K562 (cell line): ENCODE data around the gene FEV. TPM values are rescaled to one million over a fixed set of nuclear protein-coding genes. Genes with fewer than 3 reads are reported as not detected.

Source experiments
- ATAC-seq: fragments of 200-7000 bp; cut with Tn5 transposase; 3 replicates; pipeline ENCODE4 v1.9.1; 2020; ENCODE audit warnings: moderate library complexity
- BruUV-seq: library from RNA; stranded (reverse); fragments of 400-500 nt; replicated peaks from 2 replicates; lab custom pipeline; 2021; lab: Mats Ljungman, UMichigan
- CTCF ChIA-PET: fragments of 300-600 bp; formaldehyde crosslinking; extraction: SDS; loops from one replicate; lab custom pipeline; 2021; ENCODE audit warnings: low intra/inter-chr PET ratio; lab: Yijun Ruan, JAX
- POLR2A ChIA-PET: fragments of 300-600, 350-650 bp; sonication (Branson Sonifier 250); formaldehyde crosslinking; extraction: SDS; loops from one replicate; lab custom pipeline; 2021; ENCODE audit warnings: antibody characterized with exemption, inconsistent platforms; lab: Yijun Ruan, JAX
- DNase-seq, 4 experiments: peaks; one replicate each; pipeline versions ENCODE4 v3.0.0 to v3.0.0-alpha.2; 2011 to 2018; ENCODE audit warnings: low spot score in 3 of 4, mixed read lengths in 3 of 4; ENCODE audit errors: extremely low read depth in 1 of 4
- FAIRE-seq: peaks from 2 replicates; lab custom pipeline; 2011; peaks lifted over from hg19 to GRCh38; lab: Jason Lieb, UNC
- H2AFZ ChIP-seq: 2 replicates; pipeline ENCODE4 v1.6.0; 2011; ENCODE audit warnings: low read depth, low read length, control low read depth, inconsistent platforms
- H3K27ac ChIP-seq: fragments of 200-600 bp; 3 replicates; pipeline ENCODE4 v1.8.0; 2011; ENCODE audit warnings: low read depth, mild to moderate bottlenecking, control low read depth, inconsistent platforms, low read length, moderate library complexity, mixed read lengths; ENCODE audit errors: extremely low read depth
- H3K27me3 ChIP-seq, 2 experiments: fragments of 300-600 bp in 1 of 2; 2 replicates in 1 of 2; 3 replicates in 1 of 2; pipeline versions ENCODE4 v1.6.0 to v1.8.0; 2011; ENCODE audit warnings: inconsistent platforms in 2 of 2, low read length in 2 of 2, mild to moderate bottlenecking in 1 of 2, mixed read lengths in 1 of 2, moderate library complexity in 1 of 2; ENCODE audit not compliant: control insufficient read depth in 2 of 2, insufficient read depth in 2 of 2
- H3K36me3 ChIP-seq: fragments of 300-600 bp; 3 replicates; pipeline ENCODE4 v1.8.0; 2011; ENCODE audit warnings: mild to moderate bottlenecking, low read length, inconsistent platforms; ENCODE audit not compliant: control insufficient read depth, insufficient read depth
- H3K4me1 ChIP-seq, 2 experiments: fragments of 200-600 bp in 1 of 2; replicated peaks in 1 of 2; 2 replicates in 1 of 2; 3 replicates in 1 of 2; pipeline versions ENCODE4 v1.5.1 to v1.8.0; 2011; ENCODE audit warnings: inconsistent platforms in 2 of 2, low read length in 2 of 2, mild to moderate bottlenecking in 1 of 2, mixed read lengths in 1 of 2, moderate library complexity in 1 of 2; ENCODE audit not compliant: control insufficient read depth in 2 of 2, insufficient read depth in 2 of 2
- H3K4me2 ChIP-seq: 2 replicates; pipeline ENCODE4 v1.6.1; 2011; ENCODE audit warnings: low read length, control low read depth, inconsistent platforms, mixed read lengths; ENCODE audit not compliant: insufficient read depth
- H3K4me3 ChIP-seq: fragments of 200-600 bp; sonication (generic), shearing (Covaris generic); 2 replicates; pipeline ENCODE4 v1.5.1; 2016; ENCODE audit warnings: control low read depth, inconsistent platforms
- H3K79me2 ChIP-seq: fragments of 200-600 bp; 3 replicates; pipeline ENCODE4 v1.8.0; 2011; ENCODE audit warnings: low read length, inconsistent platforms; ENCODE audit not compliant: control insufficient read depth, insufficient read depth
- H3K9ac ChIP-seq, 2 experiments: 2 replicates each; pipeline versions ENCODE4 v1.6.0 to v1.6.1; 2011; ENCODE audit warnings: low read depth in 2 of 2, low read length in 2 of 2, control low read depth in 1 of 2, inconsistent platforms in 1 of 2, mild to moderate bottlenecking in 1 of 2, mixed read lengths in 1 of 2; ENCODE audit not compliant: insufficient read depth in 1 of 2
- H3K9me1 ChIP-seq: one replicate; pipeline ENCODE4 v1.6.0; 2011; ENCODE audit warnings: inconsistent platforms, mild to moderate bottlenecking, low read length, moderate library complexity; ENCODE audit not compliant: control insufficient read depth, insufficient read depth
- H3K9me3 ChIP-seq: replicated peaks from 2 replicates; pipeline ENCODE4 v1.5.1; 2011; ENCODE audit warnings: low read depth, low read length, inconsistent platforms; ENCODE audit not compliant: control insufficient read depth, insufficient read depth
- H4K20me1 ChIP-seq: replicated peaks from 2 replicates; pipeline ENCODE4 v1.6.1; 2011; ENCODE audit warnings: low read length, inconsistent platforms, mixed read lengths; ENCODE audit not compliant: control insufficient read depth, insufficient read depth
- CHAMP1 ChIP-seq: fragments of 450-650 bp; IDR thresholded peaks from 2 replicates; pipeline ENCODE4 v1.6.1; 2016; ENCODE audit warnings: mild to moderate bottlenecking
- HINFP ChIP-seq: fragments of 450-650 bp; conservative IDR thresholded peaks from 2 replicates; pipeline ENCODE4 v1.6.1; 2016; ENCODE audit warnings: missing genetic modification characterization, low read depth, mild to moderate bottlenecking, control low read depth, missing compliant biosample characterization
- KDM1A ChIP-seq, 2 experiments: fragments of 450-650 bp; IDR thresholded peaks; 2 replicates each; pipeline ENCODE4 v1.6.1; 2016; ENCODE audit warnings: mild to moderate bottlenecking in 2 of 2
- KDM2B ChIP-seq: fragments of 250-450 bp; sonication (Bioruptor Pico); IDR thresholded peaks from 2 replicates; pipeline ENCODE4 v1.8.0; 2021; ENCODE audit warnings: mild to moderate bottlenecking, moderate library complexity
- NR4A1 ChIP-seq, 2 experiments: fragments of 250-450 bp in 1 of 2; fragments of 450-650 bp in 1 of 2; sonication (Bioruptor Pico) in 1 of 2; IDR thresholded peaks; 2 replicates each; pipeline versions ENCODE4 v1.4.0 to v1.6.1; 2016 to 2020; ENCODE audit warnings: mild to moderate bottlenecking in 2 of 2, missing compliant biosample characterization in 1 of 2, missing genetic modification characterization in 1 of 2, moderate library complexity in 1 of 2
- POLR2H ChIP-seq: IDR thresholded peaks from 2 replicates; pipeline ENCODE4 v1.6.1; 2016; ENCODE audit warnings: missing genetic modification characterization, low read depth, mild to moderate bottlenecking, control low read depth, missing compliant biosample characterization, moderate library complexity
- ZNF324 ChIP-seq: fragments of 250-450 bp; sonication (Bioruptor Pico); IDR thresholded peaks from 2 replicates; pipeline ENCODE4 v1.4.0; 2020; ENCODE audit warnings: mild to moderate bottlenecking
- WGBS: fragments of 100-300 bp; shearing (Covaris generic); methylation state at CpG from one replicate; pipeline ENCODE4 v1.1.6; 2016; ENCODE audit warnings: low coverage, mixed read lengths; ENCODE audit not compliant: insufficient coverage; ENCODE audit errors: missing lambda C conversion rate; 5-methylcytosine and 5-hydroxymethylcytosine counted together
- in situ Hi-C: fragments of 300-500 bp; cut with MboI; formaldehyde crosslinking; loops from 4 replicates; pipeline ENCODE4 v1.15.0; 2018; ENCODE audit warnings: inconsistent platforms, mixed read lengths
- intact Hi-C: fragments of 100-400 bp; cut with micrococcal nuclease; formaldehyde crosslinking; loops from 2 replicates; pipeline ENCODE4 v1.14.2; 2022
- polyA plus RNA-seq, 8 experiments: library from polyadenylated mRNA; depleted of rRNA in 4 of 8; stranded (reverse) in 5 of 8; unstranded in 3 of 8; fragments of >200 nt; fragmentation: Nextera tagmentation in 2 of 8; fragmentation: Illumina TruSeq in 1 of 8; extraction: Ambion mirVana in 2 of 8; extraction: Trizol in 1 of 8; gene quantifications; 2 replicates each; pipeline versions ENCODE4 v1.2.1 to v1.2.3, GENCODE V29; 2011 to 2014; ENCODE audit warnings: inconsistent platforms in 1 of 8, missing spikeins in 1 of 8
- total RNA-seq, 7 experiments: library from RNA; depleted of rRNA in 6 of 7; stranded (reverse); fragments of >200 nt in 6 of 7; fragmentation: Illumina TruSeq in 2 of 7; extraction: Trizol in 2 of 7; gene quantifications; 2 replicates each; pipeline versions ENCODE4 v1.2.1 to v1.2.3, GENCODE V29; 2011 to 2021; ENCODE audit warnings: low replicate concordance in 1 of 7
- TF ChIP-seq, protein P1 (sequence below): fragments of 450-650 bp; formaldehyde crosslinking; IDR thresholded peaks from 2 replicates; pipeline ENCODE4 v1.4.0; 2020; ENCODE audit warnings: mild to moderate bottlenecking, moderate library complexity

Gene FEV
- total and polyA plus RNA-seq, 9 of the 15 experiments (the other 6 are each of a cell fraction or from before 2014, with no cell fraction given), result 0.08 to 1.6 (median 0.62) TPM; not detected in 1

DNA sequence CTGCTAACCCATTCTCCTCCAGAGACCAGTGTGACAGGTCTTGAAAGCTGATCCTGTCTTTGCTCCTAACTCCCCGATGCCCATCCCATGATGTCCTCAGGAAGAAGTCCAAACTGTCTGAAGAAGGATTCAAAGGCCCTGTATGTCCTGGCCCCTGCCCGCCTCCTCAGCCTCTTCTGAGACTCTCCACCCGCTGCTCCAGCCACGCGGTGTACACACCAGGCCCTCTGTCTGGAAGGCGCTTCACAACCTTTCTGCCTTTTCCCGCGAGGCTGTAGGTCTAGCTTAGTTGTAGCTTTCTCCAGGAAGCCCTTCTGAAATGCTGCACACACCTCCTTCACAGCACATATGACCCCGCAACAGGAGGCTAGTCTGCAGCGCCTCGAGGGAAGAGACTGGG, 31.7 kb upstream of the FEV start:
- Histone ChIP-seq H3K4me2 (no peak overlapping the region), H2AFZ (no peak overlapping the region), H3K9me1 (peaks cover 2% of the 10 kb centered on the region), H3K27ac (no peak overlapping the region), H3K36me3 (no peaks in the 10 kb centered on the region), H3K9me3 (no peaks in the 10 kb centered on the region), H3K79me2 (no peaks in the 10 kb centered on the region), H4K20me1 (no peaks in the 10 kb centered on the region; the same call in 1 of the 2 replicates), H3K4me1 (no peaks in the 10 kb centered on the region; a peak in 1 of 5 replicates), H3K9ac (no peak overlapping the region), H3K27me3 (peaks cover 0 to 62% of the 10 kb centered on the region in 2 experiments; a peak in 2 of 5 replicates), H3K4me3 (no peak overlapping the region)
- TF ChIP-seq KDM1A (IDR thresholded peaks at IDR 0.05) (no peak), CHAMP1 (no peak), KDM2B (CRISPR knock-in tag) (no peak), HINFP (tag) (no peak), NR4A1 (CRISPR knock-in tag; IDR thresholded peaks at IDR 0.05) (no peak), NR4A1 (tag; IDR thresholded peaks at IDR 0.05) (no peak), POLR2H (tag) (no peak), ZNF324 (CRISPR knock-in tag) (no peak)
- TF ChIP-seq, protein P1, sequence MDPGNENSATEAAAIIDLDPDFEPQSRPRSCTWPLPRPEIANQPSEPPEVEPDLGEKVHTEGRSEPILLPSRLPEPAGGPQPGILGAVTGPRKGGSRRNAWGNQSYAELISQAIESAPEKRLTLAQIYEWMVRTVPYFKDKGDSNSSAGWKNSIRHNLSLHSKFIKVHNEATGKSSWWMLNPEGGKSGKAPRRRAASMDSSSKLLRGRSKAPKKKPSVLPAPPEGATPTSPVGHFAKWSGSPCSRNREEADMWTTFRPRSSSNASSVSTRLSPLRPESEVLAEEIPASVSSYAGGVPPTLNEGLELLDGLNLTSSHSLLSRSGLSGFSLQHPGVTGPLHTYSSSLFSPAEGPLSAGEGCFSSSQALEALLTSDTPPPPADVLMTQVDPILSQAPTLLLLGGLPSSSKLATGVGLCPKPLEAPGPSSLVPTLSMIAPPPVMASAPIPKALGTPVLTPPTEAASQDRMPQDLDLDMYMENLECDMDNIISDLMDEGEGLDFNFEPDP (CRISPR knock-in tag), result no peak
- CTCF ChIA-PET, result no interaction called here
- in situ Hi-C loops, result no loop called here
- no peak for DNase-seq
- intact Hi-C loops, result no loop called here
- POLR2A ChIA-PET, result no interaction called here
- no TSS peak for BruUV-seq
- WGBS, result 4% methylated on average over 5 of the region's 11 CpGs
- no peak for ATAC-seq
- no peak for FAIRE-seq
